Mammary epithelial cell (primary cell): ENCODE results near the gene MARCHF3.

Experiments used
- EZH2 ChIP-seq: IDR thresholded peaks from 2 replicates; pipeline ENCODE4 v1.6.1; 2012; ENCODE audit warnings: low read length, inconsistent platforms, borderline replicate concordance
- TF ChIP-seq, protein P1 (sequence below), 2 donors: IDR thresholded peaks in 1 of 2; conservative IDR thresholded peaks in 1 of 2; 2 replicates each; pipeline ENCODE4 v1.5.1; 2011 to 2012; ENCODE audit warnings: inconsistent platforms in 2 of 2, low read length in 2 of 2, mild to moderate bottlenecking in 2 of 2, control low read depth in 1 of 2, low read depth in 1 of 2; ENCODE audit not compliant: insufficient read depth in 1 of 2; ENCODE audit errors: extremely low read depth in 1 of 2

DNA sequence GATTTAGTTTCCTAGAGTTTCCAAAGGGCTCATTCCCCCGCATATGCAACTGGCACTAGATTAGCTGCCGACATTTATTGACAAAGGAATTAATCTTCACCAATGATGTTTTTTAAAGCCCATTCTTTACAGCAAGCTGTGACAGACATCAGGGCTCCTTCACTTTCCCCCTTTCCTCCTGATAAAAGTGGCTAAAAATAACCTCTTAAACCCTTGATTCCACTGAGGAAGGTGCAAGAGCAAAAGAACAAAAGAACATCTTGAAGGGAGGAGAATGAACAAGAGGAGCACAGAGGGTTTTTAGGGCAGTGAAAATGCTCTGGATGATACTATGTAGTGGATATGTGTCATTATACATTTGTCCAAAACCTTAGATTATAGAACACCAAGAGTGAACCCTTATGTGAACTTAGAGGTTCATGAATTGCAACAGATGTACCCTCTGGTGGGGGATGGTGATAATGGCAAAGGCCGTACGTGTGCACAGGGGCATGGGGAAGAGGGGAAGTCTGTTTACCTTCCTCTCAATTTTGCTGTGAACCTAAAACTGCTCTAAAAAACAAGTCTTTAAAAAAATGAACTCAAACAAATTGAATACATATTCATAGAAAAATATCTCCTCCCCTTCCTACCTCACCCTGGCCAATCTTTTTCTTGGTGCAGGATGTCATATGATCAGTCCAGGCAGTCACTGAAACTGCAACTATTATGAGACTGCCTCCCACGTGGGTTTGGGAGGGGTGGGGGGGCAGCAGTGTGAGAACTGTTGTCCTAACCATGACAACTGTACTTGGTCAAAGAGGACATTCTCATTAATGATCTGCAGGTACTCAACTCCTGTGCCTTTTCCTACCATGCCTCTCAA lies 83.0 kb downstream of the MARCHF3 start:
- TF ChIP-seq, protein P1, sequence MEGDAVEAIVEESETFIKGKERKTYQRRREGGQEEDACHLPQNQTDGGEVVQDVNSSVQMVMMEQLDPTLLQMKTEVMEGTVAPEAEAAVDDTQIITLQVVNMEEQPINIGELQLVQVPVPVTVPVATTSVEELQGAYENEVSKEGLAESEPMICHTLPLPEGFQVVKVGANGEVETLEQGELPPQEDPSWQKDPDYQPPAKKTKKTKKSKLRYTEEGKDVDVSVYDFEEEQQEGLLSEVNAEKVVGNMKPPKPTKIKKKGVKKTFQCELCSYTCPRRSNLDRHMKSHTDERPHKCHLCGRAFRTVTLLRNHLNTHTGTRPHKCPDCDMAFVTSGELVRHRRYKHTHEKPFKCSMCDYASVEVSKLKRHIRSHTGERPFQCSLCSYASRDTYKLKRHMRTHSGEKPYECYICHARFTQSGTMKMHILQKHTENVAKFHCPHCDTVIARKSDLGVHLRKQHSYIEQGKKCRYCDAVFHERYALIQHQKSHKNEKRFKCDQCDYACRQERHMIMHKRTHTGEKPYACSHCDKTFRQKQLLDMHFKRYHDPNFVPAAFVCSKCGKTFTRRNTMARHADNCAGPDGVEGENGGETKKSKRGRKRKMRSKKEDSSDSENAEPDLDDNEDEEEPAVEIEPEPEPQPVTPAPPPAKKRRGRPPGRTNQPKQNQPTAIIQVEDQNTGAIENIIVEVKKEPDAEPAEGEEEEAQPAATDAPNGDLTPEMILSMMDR (conservative IDR thresholded peaks at IDR 0.05 in 1 of 2, IDR thresholded peaks at IDR 0.05 in 1 of 2; ENCODE audit: extremely low read depth in 1 of 2, insufficient read depth in 1 of 2, low read depth in 1 of 2, low read length in 2 of 2): no peak
- TF ChIP-seq EZH2: no peak
